ENCODE results near the gene CTAGE9.

DNA sequence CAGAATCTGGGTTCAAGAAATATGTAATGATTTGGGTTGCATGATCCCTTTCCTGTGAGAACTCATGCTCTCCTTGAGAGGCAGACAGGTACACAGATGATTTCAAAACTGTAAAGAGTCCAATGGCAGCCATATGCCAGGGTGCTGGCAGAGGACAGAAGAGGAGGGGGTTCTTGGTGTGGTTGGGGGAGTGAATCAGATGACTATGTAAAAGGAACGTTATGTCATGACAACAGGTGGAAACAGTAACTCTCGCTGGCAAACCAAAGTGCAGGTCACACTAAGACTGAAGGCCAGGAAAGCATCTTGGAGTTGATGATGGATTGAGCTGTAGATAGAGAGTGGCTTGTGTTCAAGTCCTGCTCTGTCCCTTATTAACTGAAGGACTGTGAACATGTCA lies 29.9 kb downstream of the CTAGE9 start:
- no peak for TF ChIP-seq CTCF (IDR thresholded peaks at IDR 0.05)
- no peak for TF ChIP-seq POLR2A (IDR thresholded peaks at IDR 0.05)
